Testis (tissue), 2 donors: ENCODE measurements around the gene AKAP12.

ENCODE experiments used
- CTCF ChIP-seq, 3 experiments: fragments of 450-650 bp in 2 of 3; fragments of 200-600 bp in 1 of 3; sonication (generic) in 1 of 3; IDR thresholded peaks; one replicate each; pipeline ENCODE4 v1.5.1; 2016 to 2019; ENCODE audit warnings: antibody characterized with exemption in 3 of 3, mild to moderate bottlenecking in 2 of 3, moderate library complexity in 1 of 3
- POLR2A ChIP-seq: fragments of 450-650 bp; IDR thresholded peaks from one replicate; pipeline ENCODE4 v1.6.1; 2017; ENCODE audit warnings: antibody characterized with exemption, mild to moderate bottlenecking, moderate library complexity

- TF ChIP-seq CTCF (IDR thresholded peaks at IDR 0.05) (no peak), POLR2A (no peak)
Observed at GRCh38 chr6:151307501-151307900, 67.7 kb downstream of the AKAP12 start.
